Effector memory CD4-positive, alpha-beta T cell (primary cell): ENCODE results near the gene FBXO30.
A peak's percentile ranks its signal among the peaks of the same experiment; 100 is the strongest.

Experiments
- DNase-seq, 3 donors: peaks; one replicate each; pipeline ENCODE4 v3.0.0-alpha.2; 2020
- H3K27ac ChIP-seq: 2 replicates; pipeline ENCODE4 v1.7.0; 2013; ENCODE audit warnings: mild to moderate bottlenecking, low read length, moderate library complexity; ENCODE audit not compliant: insufficient read depth, poor library complexity, severe bottlenecking
- H3K27me3 ChIP-seq: replicated peaks from 2 replicates; pipeline ENCODE4 v1.7.0; 2013; ENCODE audit warnings: mild to moderate bottlenecking, low read length; ENCODE audit not compliant: insufficient read depth, control insufficient read depth, poor library complexity, severe bottlenecking
- H3K36me3 ChIP-seq: 2 replicates; pipeline ENCODE4 v1.7.0; 2013; ENCODE audit warnings: mild to moderate bottlenecking, low read length, moderate library complexity; ENCODE audit not compliant: control insufficient read depth, insufficient read depth
- H3K4me1 ChIP-seq: 2 replicates; pipeline ENCODE4 v1.7.0; 2013; ENCODE audit warnings: low read length, mild to moderate bottlenecking; ENCODE audit not compliant: control insufficient read depth, insufficient read depth, poor library complexity, severe bottlenecking
- H3K4me3 ChIP-seq: 2 replicates; pipeline ENCODE4 v1.7.0; 2013; ENCODE audit warnings: low read length, low read depth, mild to moderate bottlenecking; ENCODE audit not compliant: insufficient read depth, poor library complexity, severe bottlenecking
- H3K9me3 ChIP-seq: 2 replicates; pipeline ENCODE4 v1.7.0; 2013; ENCODE audit warnings: mild to moderate bottlenecking, low read length, moderate library complexity; ENCODE audit not compliant: control insufficient read depth
- total RNA-seq, 3 donors: gene quantifications; one replicate each; lab custom pipeline; 2026; lab: John Stamatoyannopoulos, UW

FBXO30 gene
- 7.9 to 11.8 (median 10.5) reads per million in 3 donors for total RNA-seq

GRCh38 chr6:145814501-145815308 is at the start of gene FBXO30:
Gene FBXO30 (minus strand): TSS chr6:145814795. CDS start chr6:145806405, 8,390 bp downstream.
- H3K9me3 ChIP-seq: no peaks in the 10 kb centered on the region
- peaks cover 13% of the 10 kb centered on the region for H3K4me1 ChIP-seq
- H3K36me3 ChIP-seq: no peaks in the 10 kb centered on the region
- H3K27ac ChIP-seq: peak within 1 kb of the TSS; percentile 70
- H3K27me3 ChIP-seq: no peaks in the 10 kb centered on the region
- peak within 1 kb of the TSS; percentile 82 for H3K4me3 ChIP-seq
- peak; percentile 68 to 84 (median 79) for DNase-seq

GRCh38 chr6:145863988-145864616 is 49.5 kb upstream of the FBXO30 start:
- Histone ChIP-seq H3K4me1 (peaks cover 20% of the 10 kb centered on the region), H3K4me3 (no peak overlapping the region), H3K36me3 (no peaks in the 10 kb centered on the region), H3K27me3 (no peaks in the 10 kb centered on the region), H3K9me3 (no peaks in the 10 kb centered on the region), H3K27ac (no peak overlapping the region)
- DNase-seq: no peak

GRCh38 chr6:145863366-145863765 is 48.8 kb upstream of the FBXO30 start:
- no peak overlapping the region for H3K4me3 ChIP-seq
- no peaks in the 10 kb centered on the region for H3K36me3 ChIP-seq
- H3K9me3 ChIP-seq: no peaks in the 10 kb centered on the region
- no peak overlapping the region for H3K27ac ChIP-seq
- no peaks in the 10 kb centered on the region for H3K27me3 ChIP-seq
- no peak for DNase-seq
- peaks cover 20% of the 10 kb centered on the region for H3K4me1 ChIP-seq

- H3K4me3 ChIP-seq: no peak overlapping the region
- H3K9me3 ChIP-seq: no peaks in the 10 kb centered on the region
- no peaks in the 10 kb centered on the region for H3K27me3 ChIP-seq
- DNase-seq: no peak
- peaks cover 7% of the 10 kb centered on the region for H3K4me1 ChIP-seq
- no peaks in the 10 kb centered on the region for H3K36me3 ChIP-seq
- no peak overlapping the region for H3K27ac ChIP-seq
These were observed 46.0 kb upstream of the FBXO30 start for GRCh38 chr6:145860562-145860961.

GRCh38 chr6:145850671-145851070 is 36.1 kb upstream of the FBXO30 start:
- Histone ChIP-seq H3K27ac (no peak overlapping the region), H3K4me1 (no peaks in the 10 kb centered on the region), H3K36me3 (no peaks in the 10 kb centered on the region), H3K4me3 (no peak overlapping the region), H3K9me3 (no peaks in the 10 kb centered on the region), H3K27me3 (no peaks in the 10 kb centered on the region)
- no peak for DNase-seq

- Histone ChIP-seq H3K27me3 (no peaks in the 10 kb centered on the region), H3K4me3 (no peak overlapping the region), H3K9me3 (no peaks in the 10 kb centered on the region), H3K4me1 (no peaks in the 10 kb centered on the region), H3K36me3 (no peaks in the 10 kb centered on the region), H3K27ac (no peak overlapping the region)
- no peak for DNase-seq
These were observed 33.9 kb upstream of the FBXO30 start for GRCh38 chr6:145848541-145848940.

- DNase-seq: no peak
- no peak overlapping the region for H3K4me3 ChIP-seq
- no peaks in the 10 kb centered on the region for H3K9me3 ChIP-seq
- H3K4me1 ChIP-seq: no peaks in the 10 kb centered on the region
- no peaks in the 10 kb centered on the region for H3K27me3 ChIP-seq
- H3K36me3 ChIP-seq: no peaks in the 10 kb centered on the region
- no peak overlapping the region for H3K27ac ChIP-seq
These were observed 31.0 kb upstream of the FBXO30 start for GRCh38 chr6:145845557-145845956.

- DNase-seq: no peak
- no peaks in the 10 kb centered on the region for H3K9me3 ChIP-seq
- no peaks in the 10 kb centered on the region for H3K4me1 ChIP-seq
- H3K4me3 ChIP-seq: no peak overlapping the region
- H3K27me3 ChIP-seq: no peaks in the 10 kb centered on the region
- no peaks in the 10 kb centered on the region for H3K36me3 ChIP-seq
- no peak overlapping the region for H3K27ac ChIP-seq
These were observed 30.4 kb upstream of the FBXO30 start for GRCh38 chr6:145844933-145845540.

- no peak overlapping the region for H3K27ac ChIP-seq
- H3K9me3 ChIP-seq: no peaks in the 10 kb centered on the region
- no peak for DNase-seq
- H3K4me1 ChIP-seq: no peaks in the 10 kb centered on the region
- H3K36me3 ChIP-seq: no peaks in the 10 kb centered on the region
- H3K4me3 ChIP-seq: no peak overlapping the region
- no peaks in the 10 kb centered on the region for H3K27me3 ChIP-seq
These were observed 28.3 kb upstream of the FBXO30 start for GRCh38 chr6:145842693-145843546.
